Measurements from ENCODE around the gene TM9SF1. TPM values are rescaled to one million over a fixed set of nuclear protein-coding genes. Genes with fewer than 3 reads are reported as not detected.

The TM9SF1 gene
- total and polyA plus RNA-seq, 2 donors (not counting 1 experiment from before 2014, with no cell fraction given): 7.6 to 24.5 TPM

GRCh38 chr14:24167469-24168114 lies 27.6 kb downstream of the TM9SF1 start:
- TF ChIP-seq EZH2 (IDR thresholded peaks at IDR 0.05; ENCODE audit: borderline replicate concordance, insufficient read depth, low read depth, low read length, poor library complexity, severe bottlenecking): no peak
- TF ChIP-seq CTCF (IDR thresholded peaks at IDR 0.05): no peak
- Mint-ChIP-seq H3K27ac (no peak overlapping the region), H3K9me3 (ENCODE audit: insufficient read depth) (no peaks in the 10 kb centered on the region), H3K4me3 (no peak overlapping the region), H3K4me1 (peaks cover 37% of the 10 kb centered on the region), H3K27me3 (no peaks in the 10 kb centered on the region)
- Histone ChIP-seq H3K27ac (ENCODE audit: low read length in 2 of 2) (peak overlapping the region in 1 of 2 donors; percentile 9), H3K4me3 (ENCODE audit: control extremely low read depth in 1 of 5, extremely low read depth in 1 of 5, insufficient read depth in 1 of 5, low read depth in 2 of 5, low read length in 4 of 5) (no peak overlapping the region), H3K9ac (ENCODE audit: low read length) (no peak overlapping the region), H3K36me3 (replicated peaks in 1 of 2; ENCODE audit: control extremely low read depth in 1 of 2, control insufficient read depth in 1 of 2, extremely low read depth in 1 of 2, insufficient read depth in 2 of 2, low read length in 1 of 2) (peaks cover 2 to 58% of the 10 kb centered on the region in 2 experiments), H3K79me2 (ENCODE audit: control insufficient read depth, insufficient read depth, low read length) (peaks cover 21% of the 10 kb centered on the region), H3K27me3 (replicated peaks in 1 of 4; ENCODE audit: control extremely low read depth in 1 of 4, control insufficient read depth in 3 of 4, insufficient read depth in 4 of 4, low read length in 3 of 4) (no peaks in the 10 kb centered on the region), H2AFZ (ENCODE audit: insufficient read depth, low read depth, low read length, poor library complexity, severe bottlenecking) (no peak overlapping the region), H3K9me3 (ENCODE audit: control extremely low read depth in 1 of 3, control insufficient read depth in 2 of 3, insufficient read depth in 1 of 3, low read length in 2 of 3) (no peaks in the 10 kb centered on the region), H4K20me1 (ENCODE audit: control insufficient read depth, insufficient read depth, low read length, poor library complexity, severe bottlenecking) (peaks cover 42% of the 10 kb centered on the region), H3K4me2 (replicated peaks; ENCODE audit: low read depth, low read length, poor library complexity, severe bottlenecking) (no peak overlapping the region), H3K4me1 (ENCODE audit: control insufficient read depth in 2 of 2, insufficient read depth in 2 of 2, low read length in 2 of 2) (peaks cover 22 to 36% of the 10 kb centered on the region in 2 donors)
- ChIA-PET CTCF (interaction anchor here (1.2 kb wide), 1 partner anchor 141 kb away, joined by 5 read pairs; the partner anchor contains the start of gene CIDEB), POLR2A (no interaction called here)
- intact Hi-C loops (cut with micrococcal nuclease): no loop called here
- 92% methylated on average over 3 of the region's 3 CpGs for WGBS (ENCODE audit: insufficient coverage)
- DNase-seq (no peak), ATAC-seq (ENCODE audit: low read depth) (no peak)

- H3K4me2 ChIP-seq (replicated peaks; ENCODE audit: low read depth, low read length, poor library complexity, severe bottlenecking): no peak overlapping the region
- 100% methylated on average over 4 of the region's 5 CpGs for WGBS (ENCODE audit: insufficient coverage)
- intact Hi-C loops (cut with micrococcal nuclease): no loop called here
- no peak overlapping the region for H3K9ac ChIP-seq (ENCODE audit: low read length)
- no peak overlapping the region for H3K27ac ChIP-seq (ENCODE audit: low read length in 2 of 2)
- no peaks in the 10 kb centered on the region for H3K27me3 ChIP-seq (replicated peaks in 1 of 4; ENCODE audit: control extremely low read depth in 1 of 4, control insufficient read depth in 3 of 4, insufficient read depth in 4 of 4, low read length in 3 of 4)
- peaks cover 53% of the 10 kb centered on the region for H4K20me1 ChIP-seq (ENCODE audit: control insufficient read depth, insufficient read depth, low read length, poor library complexity, severe bottlenecking)
- TF ChIP-seq CTCF (IDR thresholded peaks at IDR 0.05) (no peak), EZH2 (IDR thresholded peaks at IDR 0.05; ENCODE audit: borderline replicate concordance, insufficient read depth, low read depth, low read length, poor library complexity, severe bottlenecking) (no peak)
- DNase-seq (no peak), ATAC-seq (ENCODE audit: low read depth) (no peak)
- ChIA-PET POLR2A (no interaction called here), CTCF (interaction anchor here (0.8 kb wide), 1 partner anchor 15 kb away, joined by 3 read pairs; no protein-coding TSS in a partner anchor)
- H3K4me1 ChIP-seq (ENCODE audit: control insufficient read depth in 2 of 2, insufficient read depth in 2 of 2, low read length in 2 of 2): peaks cover 23 to 30% of the 10 kb centered on the region in 2 donors
- Mint-ChIP-seq H3K4me3 (no peak overlapping the region), H3K27ac (no peak overlapping the region), H3K27me3 (no peaks in the 10 kb centered on the region), H3K4me1 (peaks cover 40% of the 10 kb centered on the region), H3K9me3 (ENCODE audit: insufficient read depth) (no peaks in the 10 kb centered on the region)
- no peaks in the 10 kb centered on the region for H3K9me3 ChIP-seq (ENCODE audit: control extremely low read depth in 1 of 3, control insufficient read depth in 2 of 3, insufficient read depth in 1 of 3, low read length in 2 of 3)
- H2AFZ ChIP-seq (ENCODE audit: insufficient read depth, low read depth, low read length, poor library complexity, severe bottlenecking): no peak overlapping the region
- no peak overlapping the region for H3K4me3 ChIP-seq (ENCODE audit: control extremely low read depth in 1 of 5, extremely low read depth in 1 of 5, insufficient read depth in 1 of 5, low read depth in 2 of 5, low read length in 4 of 5)
- H3K79me2 ChIP-seq (ENCODE audit: control insufficient read depth, insufficient read depth, low read length): peaks cover 37% of the 10 kb centered on the region
- H3K36me3 ChIP-seq (replicated peaks in 1 of 2; ENCODE audit: control extremely low read depth in 1 of 2, control insufficient read depth in 1 of 2, extremely low read depth in 1 of 2, insufficient read depth in 2 of 2, low read length in 1 of 2): peaks cover 2 to 63% of the 10 kb centered on the region in 2 experiments
Observed at GRCh38 chr14:24165785-24166184, 29.5 kb downstream of the TM9SF1 start.
